ENCODE data around the gene IL17C.

DNA sequence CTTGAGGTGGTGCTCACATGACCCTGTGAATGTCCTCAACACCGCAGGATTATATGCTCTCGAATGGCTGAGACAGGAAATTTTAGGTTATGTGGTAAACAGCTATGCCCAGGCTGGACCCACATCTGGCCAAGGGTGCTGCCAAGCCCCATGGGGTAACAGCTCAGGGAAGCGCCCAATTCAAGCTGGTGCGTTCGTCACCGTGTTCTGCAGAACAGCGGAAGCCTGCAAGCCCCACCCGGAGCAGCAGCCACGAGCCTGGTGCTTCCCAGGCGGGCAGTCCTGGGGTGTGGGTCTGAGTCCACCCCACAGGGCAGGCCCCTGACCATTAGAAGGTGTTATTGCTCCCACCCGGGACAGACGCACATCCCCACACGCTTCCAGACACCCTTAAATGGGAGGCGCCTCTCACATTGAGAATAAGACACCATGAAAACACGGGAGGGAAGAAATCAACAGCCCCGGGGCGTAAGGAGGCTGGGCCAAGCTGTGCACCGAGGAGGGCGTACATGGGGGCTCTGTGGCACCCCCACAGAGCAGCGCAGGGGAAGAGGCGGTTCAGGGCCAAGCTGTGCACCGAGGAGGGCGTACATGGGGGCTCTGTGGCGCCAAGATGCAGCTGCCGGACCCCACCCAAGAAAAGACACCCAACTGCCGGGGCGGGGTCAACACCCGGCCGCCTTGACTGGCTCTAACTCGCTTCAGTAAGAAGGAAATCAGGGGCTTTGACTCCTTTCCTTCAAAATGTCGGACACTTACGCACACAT lies 15.4 kb downstream of the IL17C start:
- TF ChIP-seq, protein P1, sequence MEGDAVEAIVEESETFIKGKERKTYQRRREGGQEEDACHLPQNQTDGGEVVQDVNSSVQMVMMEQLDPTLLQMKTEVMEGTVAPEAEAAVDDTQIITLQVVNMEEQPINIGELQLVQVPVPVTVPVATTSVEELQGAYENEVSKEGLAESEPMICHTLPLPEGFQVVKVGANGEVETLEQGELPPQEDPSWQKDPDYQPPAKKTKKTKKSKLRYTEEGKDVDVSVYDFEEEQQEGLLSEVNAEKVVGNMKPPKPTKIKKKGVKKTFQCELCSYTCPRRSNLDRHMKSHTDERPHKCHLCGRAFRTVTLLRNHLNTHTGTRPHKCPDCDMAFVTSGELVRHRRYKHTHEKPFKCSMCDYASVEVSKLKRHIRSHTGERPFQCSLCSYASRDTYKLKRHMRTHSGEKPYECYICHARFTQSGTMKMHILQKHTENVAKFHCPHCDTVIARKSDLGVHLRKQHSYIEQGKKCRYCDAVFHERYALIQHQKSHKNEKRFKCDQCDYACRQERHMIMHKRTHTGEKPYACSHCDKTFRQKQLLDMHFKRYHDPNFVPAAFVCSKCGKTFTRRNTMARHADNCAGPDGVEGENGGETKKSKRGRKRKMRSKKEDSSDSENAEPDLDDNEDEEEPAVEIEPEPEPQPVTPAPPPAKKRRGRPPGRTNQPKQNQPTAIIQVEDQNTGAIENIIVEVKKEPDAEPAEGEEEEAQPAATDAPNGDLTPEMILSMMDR (IDR thresholded peaks at IDR 0.05) = no peak
- no peak for TF ChIP-seq POLR2A (IDR thresholded peaks at IDR 0.05)

Measured in uterus (tissue), 2 donors.